NCI-H1930 (cell line): ENCODE measurements around the gene ARSG.
"Not testable (repeated sequence)": the region's sequence is repeated elsewhere in the genome, so short reads cannot be mapped to it uniquely, and the experiment has no call there.

Source experiments
- DNase-seq, 2 experiments: peaks; one replicate each; lab custom pipeline; 2025; lab: John Stamatoyannopoulos, UW

ARSG gene

DNA sequence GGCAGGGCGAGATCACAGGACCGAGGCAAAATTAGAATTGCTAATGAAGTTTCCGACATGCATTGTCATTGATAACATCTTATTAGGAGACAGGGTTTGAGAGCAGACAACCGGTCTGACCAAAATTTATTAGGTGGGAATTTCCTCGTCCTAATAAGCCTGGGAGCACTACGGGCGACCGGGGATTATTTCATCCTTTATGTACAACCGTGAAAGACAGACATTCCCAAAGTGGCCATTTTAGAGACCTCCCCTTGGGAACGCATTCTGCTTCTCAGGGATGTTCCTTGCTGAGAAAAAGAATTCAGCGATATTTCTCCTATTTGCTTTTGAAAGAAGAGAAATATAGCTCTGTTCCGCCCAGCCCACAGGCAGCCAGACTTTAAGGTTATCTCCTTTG lies 40.6 kb downstream of the ARSG start:
- not testable (repeated sequence) for DNase-seq

DNA sequence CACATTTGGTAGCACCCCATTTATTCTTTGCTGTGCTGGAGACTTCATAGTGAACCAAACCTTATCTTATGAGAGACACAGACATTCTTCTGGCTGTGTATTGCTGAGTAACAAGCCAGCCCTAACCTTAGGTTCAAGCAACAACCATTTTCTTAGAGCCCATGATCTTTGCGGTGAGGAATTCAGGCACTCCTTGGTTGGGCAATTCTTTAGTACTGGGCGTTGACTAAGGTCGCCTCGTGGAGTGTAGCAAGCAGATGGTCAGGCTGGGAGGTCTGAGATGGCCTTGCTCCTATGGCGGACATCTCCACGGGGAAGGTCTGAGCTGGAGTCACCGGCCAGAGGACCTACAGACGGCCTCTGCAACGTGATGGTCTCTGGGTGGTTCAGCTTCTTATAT lies 43.1 kb downstream of the ARSG start:
- no peak for DNase-seq

DNA sequence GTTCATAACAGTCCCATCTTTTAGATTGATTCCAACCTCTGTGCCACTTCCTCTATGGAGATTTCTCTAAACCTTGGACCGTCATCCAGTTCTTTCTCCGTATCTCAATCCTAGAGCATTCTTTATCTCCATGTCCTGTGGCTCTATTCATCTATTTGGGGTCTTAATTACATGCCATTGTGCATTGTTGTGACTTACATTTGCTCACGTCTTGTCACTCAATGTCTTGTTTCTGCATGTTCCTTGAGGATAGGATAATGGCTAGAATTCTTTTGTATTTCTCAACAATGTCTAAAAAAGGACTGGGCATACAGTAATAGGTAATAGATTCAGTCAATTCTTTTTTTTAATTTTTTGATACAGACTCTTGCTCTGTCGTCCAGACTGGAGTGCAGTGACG lies 50.2 kb downstream of the ARSG start:
- DNase-seq, result no peak

DNA sequence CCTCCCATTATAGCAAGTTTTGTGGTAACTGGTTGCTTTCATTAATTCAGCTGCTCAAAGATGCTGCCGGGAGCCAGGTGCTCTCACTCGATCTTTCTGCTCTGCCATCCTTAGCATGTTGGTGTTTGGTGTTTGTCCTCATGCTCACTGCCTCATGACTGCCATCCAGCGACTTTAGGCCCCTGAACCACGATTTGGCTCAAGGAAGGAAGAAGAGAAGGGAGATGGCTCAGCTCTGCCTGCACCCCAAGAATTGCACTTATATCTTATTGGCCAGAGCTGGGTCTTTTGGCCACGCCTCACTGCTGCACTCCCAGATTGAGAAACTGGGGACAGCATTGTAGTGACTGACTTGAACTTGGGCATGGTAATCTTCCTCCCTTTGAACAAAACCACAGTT lies 52.7 kb downstream of the ARSG start:
- no peak for DNase-seq

DNA sequence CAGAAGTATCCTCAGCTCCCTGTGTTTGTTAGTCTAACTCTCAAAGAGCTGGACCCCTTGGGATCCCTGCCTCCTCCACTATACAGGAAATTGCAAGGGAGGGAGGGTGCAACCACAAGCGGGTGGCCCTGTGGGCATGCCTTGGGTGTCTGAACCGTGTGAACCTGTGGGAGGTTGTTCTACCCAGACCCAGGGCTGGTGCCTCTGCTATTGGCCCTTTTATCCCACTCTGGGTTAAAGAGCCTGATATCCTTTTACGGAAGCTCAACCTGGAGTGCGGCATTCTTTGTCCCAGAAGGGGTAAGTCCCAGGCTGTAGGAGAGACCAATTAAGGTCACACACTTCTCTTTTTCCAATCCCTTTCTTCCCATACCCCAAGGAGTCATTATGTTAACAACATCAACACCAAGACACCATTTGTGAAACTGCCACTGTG lies 53.4 kb downstream of the ARSG start:
- no peak for DNase-seq

DNA sequence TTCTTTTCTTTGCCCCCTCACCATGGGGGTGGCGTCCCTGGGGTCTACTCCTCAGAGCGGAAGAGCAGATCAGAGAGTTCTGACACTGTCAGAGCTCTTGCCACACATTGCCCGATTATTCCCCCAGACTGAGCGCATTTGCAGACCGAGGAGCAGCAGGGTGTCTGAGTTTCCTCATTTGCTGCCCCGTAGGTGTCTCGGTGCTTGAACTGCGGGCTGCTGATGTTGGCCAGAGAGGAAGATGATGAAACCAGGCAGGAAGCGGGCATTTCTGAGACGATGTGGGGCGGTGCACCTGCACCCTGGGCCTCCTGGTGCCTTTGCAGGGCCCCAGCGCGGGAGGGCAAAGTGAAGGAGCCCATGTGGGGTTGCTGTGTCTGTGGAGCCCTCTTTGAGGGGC lies 55.2 kb downstream of the ARSG start:
- DNase-seq, result no peak

DNA sequence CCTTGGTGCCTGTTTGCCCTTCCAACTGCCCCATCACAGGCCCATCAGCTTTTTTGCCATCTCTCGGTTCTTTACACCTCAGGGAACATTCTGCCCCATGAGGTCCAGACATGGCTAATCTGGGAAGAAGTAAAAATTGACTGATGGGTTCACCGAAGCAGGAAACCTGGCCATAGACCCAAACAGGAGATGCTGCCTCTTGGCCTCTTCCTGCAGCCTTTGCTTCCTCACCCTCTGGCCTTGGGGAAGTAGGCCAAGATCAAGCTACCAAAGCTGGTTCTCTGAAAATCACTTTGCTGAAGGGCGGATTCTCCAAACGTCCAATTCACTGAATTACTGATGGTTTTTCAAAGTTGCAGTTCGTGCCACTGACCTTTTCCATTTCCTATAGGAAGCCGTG lies 56.1 kb downstream of the ARSG start:
- DNase-seq, result no peak

DNA sequence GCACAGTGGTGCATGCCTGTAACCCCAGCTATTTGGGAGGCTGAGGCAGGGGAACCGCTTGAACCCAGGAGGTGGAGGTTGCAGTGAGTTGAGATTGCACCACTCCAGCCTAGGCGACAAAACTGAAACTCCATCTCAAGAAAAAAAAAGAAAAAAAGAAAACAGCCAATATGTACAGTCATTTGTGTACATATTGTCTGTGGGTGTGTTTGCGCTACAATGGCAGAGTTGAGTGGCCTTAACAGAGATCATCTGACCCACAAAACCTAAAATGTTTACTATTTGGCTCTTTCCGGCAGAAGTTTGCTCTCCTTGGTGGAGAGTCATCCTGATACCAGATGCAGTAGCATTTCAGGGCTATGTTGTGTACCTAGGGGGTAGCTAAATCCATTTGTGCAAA lies 57.9 kb downstream of the ARSG start:
- DNase-seq, result no peak

DNA sequence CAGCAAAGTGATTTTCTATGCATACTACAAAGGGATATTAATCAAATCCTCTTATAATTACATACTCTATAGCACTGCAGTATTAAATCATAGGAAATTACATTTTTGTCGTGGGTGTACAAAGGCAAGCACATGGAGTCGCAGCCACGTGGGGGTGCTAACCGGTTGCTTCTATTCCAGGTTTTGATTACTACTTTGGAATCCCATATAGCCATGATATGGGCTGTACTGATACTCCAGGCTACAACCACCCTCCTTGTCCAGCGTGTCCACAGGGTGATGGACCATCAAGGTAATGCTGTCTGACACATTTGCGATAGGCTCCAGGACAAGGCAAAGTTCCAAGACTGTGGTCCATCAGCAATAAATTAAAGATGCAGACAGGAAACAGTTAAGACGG lies 60.1 kb downstream of the ARSG start:
- no peak for DNase-seq

DNA sequence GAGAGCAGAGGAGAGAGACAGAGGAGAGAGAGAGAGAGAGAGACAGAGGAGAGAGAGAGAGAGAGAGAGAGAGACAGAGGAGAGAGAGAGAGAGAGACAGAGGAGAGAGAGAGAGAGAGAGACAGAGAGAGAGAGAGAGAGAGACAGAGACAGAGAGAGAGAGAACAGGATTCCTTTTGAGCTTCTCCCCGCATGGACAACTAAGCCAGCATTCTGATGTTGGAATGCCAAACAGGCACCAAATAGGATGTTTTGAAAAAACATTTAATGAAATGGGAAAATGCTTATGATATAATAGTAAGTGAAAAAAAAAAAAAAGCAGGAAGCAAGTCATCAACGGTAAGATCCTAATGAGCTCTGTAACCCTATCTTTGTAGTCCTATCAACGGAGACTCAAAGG lies 60.7 kb downstream of the ARSG start:
- no peak for DNase-seq

DNA sequence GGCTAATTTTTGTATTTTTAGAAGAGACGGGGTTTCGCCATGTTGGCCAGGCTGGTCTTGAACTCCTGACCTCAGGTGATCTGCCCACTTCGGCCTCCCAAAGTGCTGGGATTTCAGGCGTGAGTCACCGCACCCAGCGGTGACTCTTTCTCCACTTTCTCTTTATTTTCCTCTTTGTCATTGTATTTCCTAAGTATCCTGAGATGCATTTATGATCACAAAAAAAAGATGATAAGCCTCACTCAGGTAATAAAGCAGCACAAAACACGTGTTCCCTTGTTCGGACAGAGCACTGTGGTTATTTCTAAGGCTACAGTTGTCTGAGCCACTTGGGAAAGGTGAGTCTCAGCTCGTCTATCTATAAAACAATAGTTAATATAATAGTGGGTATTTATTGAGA lies 61.4 kb downstream of the ARSG start:
- DNase-seq, result not testable (repeated sequence)

DNA sequence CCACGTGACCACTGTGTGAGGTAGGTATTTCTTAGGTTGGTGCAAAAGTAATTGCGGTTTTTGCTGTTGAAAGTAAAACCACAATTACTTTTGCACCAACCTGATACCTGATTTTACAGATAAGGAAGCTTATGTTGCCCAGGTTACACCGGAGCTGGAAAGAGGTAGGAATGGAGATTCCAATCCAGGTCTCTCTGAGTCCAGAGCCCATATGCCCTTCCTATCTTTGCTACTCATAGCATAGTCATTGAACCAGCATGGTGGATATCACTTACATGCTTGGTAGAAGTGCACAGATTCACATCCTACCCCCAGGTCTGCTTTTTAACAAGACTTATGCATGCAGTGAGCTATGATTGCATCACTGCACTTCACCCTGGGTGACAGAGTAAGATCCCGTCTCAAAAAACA lies 61.8 kb downstream of the ARSG start:
- DNase-seq, result no peak

DNA sequence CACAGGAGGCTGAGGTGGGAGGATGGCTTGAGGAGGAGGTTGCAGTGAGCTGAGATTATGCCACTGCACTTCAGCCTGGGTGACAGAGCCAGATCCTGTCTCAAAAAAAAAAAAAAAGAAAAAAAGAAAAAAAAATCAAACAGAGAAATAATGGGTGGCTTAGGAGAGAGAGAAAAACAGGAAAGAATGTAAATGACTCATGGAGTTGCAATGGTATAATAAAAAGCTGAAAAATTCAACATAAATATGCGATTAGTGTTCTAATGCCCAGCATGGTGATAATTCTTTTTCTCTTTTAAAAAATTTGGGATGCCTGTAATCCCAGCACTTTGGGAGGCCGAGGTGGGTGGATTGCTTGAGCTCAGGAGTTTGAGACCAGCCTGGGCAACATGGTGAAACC lies 63.0 kb downstream of the ARSG start:
- DNase-seq, result not testable (repeated sequence)

DNA sequence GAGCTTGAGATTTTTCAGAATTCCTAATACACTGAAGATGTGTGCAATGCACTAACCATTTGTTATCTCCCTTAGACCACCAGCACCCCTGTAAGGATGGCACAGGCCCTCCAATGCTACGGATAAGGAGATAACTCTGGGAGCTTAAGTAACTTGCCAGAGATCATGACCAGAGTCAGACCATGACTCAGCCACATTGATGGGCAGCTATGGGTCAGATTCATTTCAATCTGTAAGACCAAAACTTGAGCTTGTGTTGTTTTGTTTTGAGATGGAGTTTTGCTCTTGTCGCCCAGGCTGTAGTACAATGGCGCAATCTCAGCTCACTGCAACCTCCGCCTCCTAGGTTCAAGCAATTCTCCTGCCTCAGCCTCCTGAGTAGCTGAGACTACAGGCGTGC lies 63.8 kb downstream of the ARSG start:
- DNase-seq, result not testable (repeated sequence)

DNA sequence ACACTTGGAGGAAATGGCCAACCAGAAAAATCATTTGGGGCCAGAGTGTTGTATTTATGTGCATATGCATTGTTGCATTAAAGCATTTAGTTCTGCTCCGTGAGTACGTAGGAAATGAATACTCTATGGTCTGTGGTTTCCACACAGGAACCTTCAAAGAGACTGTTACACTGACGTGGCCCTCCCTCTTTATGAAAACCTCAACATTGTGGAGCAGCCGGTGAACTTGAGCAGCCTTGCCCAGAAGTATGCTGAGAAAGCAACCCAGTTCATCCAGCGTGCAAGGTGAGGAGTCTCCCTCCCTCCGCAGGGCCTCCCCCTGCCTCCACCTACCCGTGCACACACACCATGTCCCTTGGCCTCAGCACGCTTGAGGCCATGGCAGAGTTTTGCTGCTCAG lies 65.2 kb downstream of the ARSG start:
- no peak for DNase-seq

DNA sequence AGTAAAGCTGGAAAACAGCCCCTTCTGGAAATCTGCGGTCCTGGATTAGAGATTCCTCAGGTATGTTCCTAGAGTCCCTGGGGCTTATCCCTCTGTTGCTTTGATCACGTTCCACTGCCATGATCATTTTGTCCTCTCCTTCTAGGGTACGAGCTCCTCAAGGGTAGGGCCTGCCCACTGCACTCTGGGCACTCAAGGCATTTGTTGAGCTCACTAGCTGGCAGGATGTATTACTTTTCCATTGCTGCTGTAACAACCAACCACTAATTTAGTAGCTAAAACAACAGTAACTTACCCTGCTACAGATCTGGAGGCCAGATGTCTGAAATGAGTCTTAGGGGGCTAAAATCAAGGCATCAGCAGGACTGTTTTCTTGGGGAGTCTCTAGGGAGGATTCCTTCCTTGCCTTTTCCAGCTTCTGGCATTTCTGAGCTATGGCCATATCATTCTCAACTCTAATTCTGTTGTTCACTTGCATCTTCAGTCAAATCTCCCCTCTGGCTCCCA lies 65.7 kb downstream of the ARSG start:
- no peak for DNase-seq

DNA sequence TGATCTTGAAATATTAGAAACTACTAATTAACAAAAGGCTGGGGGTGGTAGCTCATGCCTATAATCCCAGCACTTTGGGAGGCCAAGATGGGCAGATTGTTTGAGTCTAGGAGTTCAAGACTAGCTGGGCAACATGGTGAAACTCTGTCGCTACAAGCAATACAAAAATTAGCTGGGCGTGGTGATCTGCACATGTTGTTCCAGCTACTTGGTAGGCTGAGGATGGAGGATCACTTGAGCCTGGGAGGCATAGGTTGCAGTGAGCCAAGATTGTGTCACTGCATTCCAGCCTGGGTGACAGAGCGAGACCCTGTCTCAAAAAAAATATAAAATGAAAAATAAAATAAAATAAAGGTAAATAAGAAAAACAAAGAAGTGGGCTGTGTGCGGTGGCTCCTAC lies 66.6 kb downstream of the ARSG start:
- no peak for DNase-seq

DNA sequence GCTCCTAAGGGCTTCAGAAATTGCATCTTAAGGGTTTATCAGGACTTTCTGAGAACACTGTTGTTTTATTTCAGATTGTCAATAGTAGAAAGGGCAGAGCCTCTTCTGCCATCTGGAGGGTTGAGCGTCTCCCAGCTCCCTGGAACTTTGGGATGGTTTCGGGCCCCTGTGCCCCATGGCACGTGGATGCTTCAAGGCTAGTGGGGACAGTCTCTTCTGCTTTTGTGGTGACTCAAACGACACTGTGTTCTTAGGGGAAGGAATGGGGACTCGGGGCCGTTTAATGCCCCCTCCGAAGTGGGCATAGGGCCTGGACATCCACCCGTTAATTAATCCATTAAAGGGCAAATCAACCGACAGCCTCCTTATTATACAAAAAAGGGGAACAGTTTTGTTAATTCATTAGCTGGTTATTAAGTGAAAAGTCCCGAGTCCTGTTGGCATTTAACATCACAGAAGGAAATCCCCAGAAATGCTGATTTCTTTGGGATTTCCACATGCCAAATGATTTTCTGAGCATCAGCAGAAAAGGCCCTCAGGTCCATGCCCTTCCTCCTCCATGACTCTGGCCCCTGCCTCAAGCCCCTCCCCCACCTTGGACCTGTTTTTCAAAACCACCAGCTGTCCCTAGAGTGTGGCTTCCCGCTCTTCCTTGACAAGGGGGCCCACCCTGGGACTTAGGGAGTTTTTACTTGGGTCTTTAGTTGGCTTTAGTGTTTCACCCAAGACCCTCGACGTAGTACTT lies 68.7 kb downstream of the ARSG start:
- no peak for DNase-seq

DNA sequence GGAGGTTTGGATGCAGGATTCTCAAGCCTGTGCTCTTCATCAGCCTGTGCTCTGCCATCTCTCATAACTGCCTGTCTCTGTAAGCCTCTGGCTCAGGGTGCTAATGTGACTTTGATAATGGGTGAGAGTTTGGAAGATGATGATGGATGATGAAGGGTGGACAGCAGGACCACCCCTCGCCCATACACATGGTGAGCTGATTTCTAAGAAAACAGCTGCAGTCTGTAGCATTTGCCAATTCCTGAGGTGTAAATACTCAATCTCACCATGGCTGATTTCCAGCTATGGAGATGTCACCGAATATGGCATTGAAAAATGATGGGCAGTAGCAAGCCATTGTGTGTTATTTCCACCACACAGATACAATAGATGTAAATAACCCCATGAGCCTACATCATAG lies 74.2 kb downstream of the ARSG start:
- DNase-seq, result no peak

DNA sequence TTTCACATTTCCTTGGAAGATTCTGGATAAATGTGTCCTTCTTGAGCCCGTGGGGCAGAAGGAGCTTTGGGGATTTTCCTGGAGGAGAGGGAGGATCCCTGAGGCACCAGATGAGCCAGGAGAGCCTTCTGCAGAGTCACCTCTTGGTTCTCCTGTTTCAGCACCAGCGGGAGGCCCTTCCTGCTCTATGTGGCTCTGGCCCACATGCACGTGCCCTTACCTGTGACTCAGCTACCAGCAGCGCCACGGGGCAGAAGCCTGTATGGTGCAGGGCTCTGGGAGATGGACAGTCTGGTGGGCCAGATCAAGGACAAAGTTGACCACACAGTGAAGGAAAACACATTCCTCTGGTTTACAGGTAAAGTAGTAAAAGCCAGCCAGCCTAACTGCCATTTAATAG lies 77.1 kb downstream of the ARSG start:
- DNase-seq, result no peak

DNA sequence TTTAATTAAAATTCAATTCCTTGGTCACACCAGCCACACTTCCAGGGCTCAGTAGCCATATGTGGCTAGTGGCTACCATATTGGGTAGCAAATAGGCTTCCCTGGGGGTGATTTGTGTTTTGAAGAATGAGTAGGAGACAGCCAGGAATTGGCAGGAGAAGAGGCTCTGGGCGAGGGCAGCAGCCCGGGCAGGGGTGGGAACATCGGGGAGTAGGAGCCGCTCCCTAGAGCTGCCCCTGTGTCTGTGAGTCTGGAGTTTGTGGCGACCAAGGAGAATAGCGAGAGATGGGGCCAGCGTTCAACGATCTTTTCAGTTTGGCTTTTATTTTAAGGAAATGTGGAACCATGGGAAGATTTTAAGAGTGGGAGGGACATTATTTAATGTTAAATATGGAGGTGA lies 84.3 kb downstream of the ARSG start:
- DNase-seq, result no peak

DNA sequence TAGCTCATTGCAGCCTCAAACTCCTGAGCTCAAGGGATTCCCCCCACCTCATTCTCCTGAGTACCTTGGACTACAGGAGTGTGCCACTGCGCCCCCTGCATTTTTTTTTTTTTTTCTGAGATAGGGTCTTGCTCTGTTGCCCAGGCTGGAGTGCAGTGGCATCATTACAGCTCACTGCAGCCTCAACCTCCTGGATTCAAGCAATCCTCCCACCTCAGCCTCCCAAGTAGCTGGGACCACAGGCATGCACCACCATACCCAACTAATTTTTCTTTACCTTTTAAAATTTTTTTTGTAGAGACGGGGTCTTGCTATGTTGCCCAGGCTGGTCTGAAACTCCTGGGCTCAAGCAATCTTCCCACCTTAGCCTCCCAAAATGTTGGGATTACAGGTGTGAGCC lies 84.9 kb downstream of the ARSG start:
- DNase-seq, result not testable (repeated sequence)

DNA sequence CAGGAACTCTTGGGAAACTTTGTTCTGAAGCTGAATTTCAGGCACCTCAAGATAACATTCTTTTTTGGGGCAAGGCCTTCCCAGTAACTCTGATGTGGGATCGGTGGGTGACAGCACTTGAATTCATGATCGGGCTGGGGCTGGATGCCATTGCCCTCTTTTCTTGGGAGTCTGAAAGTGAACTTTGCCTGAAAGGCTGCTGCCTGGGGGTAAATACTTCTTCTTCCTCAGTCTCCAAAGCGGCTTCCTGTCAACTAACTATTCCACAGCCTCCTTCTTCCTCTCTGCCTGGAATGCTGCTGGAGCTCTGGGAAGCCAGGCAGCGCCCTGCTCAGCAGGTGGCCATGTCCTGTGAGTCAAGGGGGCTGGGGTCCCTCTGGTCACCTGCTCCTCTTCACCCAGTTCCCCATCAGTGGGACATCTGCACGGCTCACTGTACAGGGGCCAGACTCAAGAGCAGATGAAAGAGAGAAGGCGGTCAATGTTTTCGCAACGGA lies 86.5 kb downstream of the ARSG start:
- no peak for DNase-seq
